ENCODE data around the gene ZEB1.

Gene ZEB1

GRCh38 chr10:31578181-31578852, 259.3 kb downstream of the ZEB1 start:
- no peaks in the 10 kb centered on the region for H3K36me3 ChIP-seq (ENCODE audit: low read length)
- H4K20me1 ChIP-seq (ENCODE audit: low read depth, low read length) = no peaks in the 10 kb centered on the region
- no peak overlapping the region for H3K27ac ChIP-seq (ENCODE audit: low read depth, low read length)
- H3K4me3 ChIP-seq (ENCODE audit: insufficient read depth, low read length, poor library complexity, severe bottlenecking) = no peak overlapping the region
- no peak overlapping the region for H2AFZ ChIP-seq (ENCODE audit: low read depth, low read length, severe bottlenecking)
- no peak for TF ChIP-seq CTCF (IDR thresholded peaks at IDR 0.05; ENCODE audit: insufficient read depth, low read length, poor library complexity, severe bottlenecking)
- TF ChIP-seq EZH2phosphoT487 (conservative IDR thresholded peaks at IDR 0.05; ENCODE audit: low read length) = no peak
- H3K79me2 ChIP-seq (ENCODE audit: insufficient read depth, low read length) = no peaks in the 10 kb centered on the region
- no peak overlapping the region for H3K9ac ChIP-seq (ENCODE audit: low read length)
- no peak overlapping the region for H3K4me2 ChIP-seq (ENCODE audit: low read depth, low read length, poor library complexity, severe bottlenecking)
- no peaks in the 10 kb centered on the region for H3F3A ChIP-seq (ENCODE audit: insufficient read depth)
- H3K9me3 ChIP-seq (ENCODE audit: insufficient read depth, low read length) = no peaks in the 10 kb centered on the region
- H3K27me3 ChIP-seq (ENCODE audit: low read length) = no peaks in the 10 kb centered on the region
- no peaks in the 10 kb centered on the region for H3K9me2 ChIP-seq (replicated peaks; ENCODE audit: insufficient read depth, low read length)

DNA sequence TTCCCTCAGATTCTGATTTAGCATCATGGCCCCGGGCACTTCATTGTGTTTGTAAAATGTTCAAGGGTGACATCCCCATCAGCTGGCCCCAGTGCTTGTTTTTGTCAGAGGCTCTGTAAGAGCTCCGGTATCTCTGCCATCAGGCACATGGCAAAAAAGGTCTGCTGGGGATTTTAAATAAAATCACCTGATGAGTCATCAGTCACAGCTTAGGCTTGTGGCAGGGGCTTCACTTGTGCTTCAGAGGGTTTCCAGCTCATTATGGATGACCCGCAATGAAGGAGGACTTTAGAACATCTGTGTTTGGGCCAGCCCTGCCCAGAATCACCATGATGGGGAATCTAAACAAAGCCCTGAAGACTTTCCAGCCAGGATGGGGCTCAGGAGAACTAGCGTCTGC, 259.9 kb downstream of the ZEB1 start:
- H3K27ac ChIP-seq (ENCODE audit: low read depth, low read length) = no peak overlapping the region
- H3K9ac ChIP-seq (ENCODE audit: low read length) = no peak overlapping the region
- no peak overlapping the region for H3K4me2 ChIP-seq (ENCODE audit: low read depth, low read length, poor library complexity, severe bottlenecking)
- no peaks in the 10 kb centered on the region for H4K20me1 ChIP-seq (ENCODE audit: low read depth, low read length)
- TF ChIP-seq CTCF (IDR thresholded peaks at IDR 0.05; ENCODE audit: insufficient read depth, low read length, poor library complexity, severe bottlenecking) (no peak), EZH2phosphoT487 (conservative IDR thresholded peaks at IDR 0.05; ENCODE audit: low read length) (no peak)
- H3K4me3 ChIP-seq (ENCODE audit: insufficient read depth, low read length, poor library complexity, severe bottlenecking) = no peak overlapping the region
- no peaks in the 10 kb centered on the region for H3K27me3 ChIP-seq (ENCODE audit: low read length)
- no peaks in the 10 kb centered on the region for H3F3A ChIP-seq (ENCODE audit: insufficient read depth)
- H3K9me2 ChIP-seq (replicated peaks; ENCODE audit: insufficient read depth, low read length) = no peaks in the 10 kb centered on the region
- no peaks in the 10 kb centered on the region for H3K79me2 ChIP-seq (ENCODE audit: insufficient read depth, low read length)
- H2AFZ ChIP-seq (ENCODE audit: low read depth, low read length, severe bottlenecking) = no peak overlapping the region
- no peaks in the 10 kb centered on the region for H3K36me3 ChIP-seq (ENCODE audit: low read length)
- no peaks in the 10 kb centered on the region for H3K9me3 ChIP-seq (ENCODE audit: insufficient read depth, low read length)
